Stimulated activated CD4-positive, alpha-beta T cell treated with anti-CD3 and anti-CD28 coated beads, Interleukin-1b, Interleukin-23, amount 100 ng/mL, for 4 hours (primary cell): Measurements from ENCODE around the gene SENP8.
"Not testable (repeated sequence)": the region's sequence is repeated elsewhere in the genome, so short reads cannot be mapped to it uniquely, and the experiment has no call there.

Source experiments
- DNase-seq, 2 donors: peaks; one replicate each; pipeline ENCODE4 v3.0.0-alpha.2; 2020; ENCODE audit warnings: low read depth in 2 of 2

The SENP8 gene

GRCh38 chr15:72155003-72155621 lies 36.9 kb downstream of the SENP8 start:
- no peak for DNase-seq

GRCh38 chr15:72155635-72156616 lies 37.7 kb downstream of the SENP8 start:
- DNase-seq: peak; percentile 76 to 77

GRCh38 chr15:72156928-72157327 lies 38.7 kb downstream of the SENP8 start:
- DNase-seq: no peak

GRCh38 chr15:72160696-72161245 lies 42.6 kb downstream of the SENP8 start:
- DNase-seq: no peak

GRCh38 chr15:72161361-72162132 lies 43.3 kb downstream of the SENP8 start:
- no peak for DNase-seq

- no peak for DNase-seq
Observed at GRCh38 chr15:72162569-72162968, 44.4 kb downstream of the SENP8 start.

GRCh38 chr15:72163719-72164118 lies 45.5 kb downstream of the SENP8 start:
- no peak for DNase-seq

GRCh38 chr15:72166716-72167417 lies 48.7 kb downstream of the SENP8 start:
- no peak for DNase-seq

- no peak for DNase-seq
Observed at GRCh38 chr15:72167445-72167844, 49.2 kb downstream of the SENP8 start.

GRCh38 chr15:72168131-72168807 lies 50.1 kb downstream of the SENP8 start:
- no peak for DNase-seq

- DNase-seq: no peak
Observed at GRCh38 chr15:72168808-72169190, 50.6 kb downstream of the SENP8 start.

- no peak for DNase-seq
Observed at GRCh38 chr15:72169236-72169920, 51.2 kb downstream of the SENP8 start.

GRCh38 chr15:72169921-72170611 lies 51.9 kb downstream of the SENP8 start:
- no peak for DNase-seq

GRCh38 chr15:72170691-72171090 lies 52.5 kb downstream of the SENP8 start:
- no peak for DNase-seq

GRCh38 chr15:72171978-72172377 lies 53.8 kb downstream of the SENP8 start:
- DNase-seq: not testable (repeated sequence)

- no peak for DNase-seq
Observed at GRCh38 chr15:72172796-72173195, 54.6 kb downstream of the SENP8 start.

GRCh38 chr15:72173401-72173800 lies 55.2 kb downstream of the SENP8 start:
- no peak for DNase-seq

- no peak for DNase-seq
Observed at GRCh38 chr15:72173864-72174550, 55.8 kb downstream of the SENP8 start.
